NCI-H2107 (cell line): ENCODE results near the gene AHCTF1.

ENCODE experiments used
- DNase-seq: peaks from one replicate; lab custom pipeline; 2025; lab: John Stamatoyannopoulos, UW

The AHCTF1 gene

GRCh38 chr1:246798107-246798506 lies 133.6 kb downstream of the AHCTF1 start:
- no peak for DNase-seq

- no peak for DNase-seq
Observed at GRCh38 chr1:246797597-246797996, 134.2 kb downstream of the AHCTF1 start.

- no peak for DNase-seq
Observed at GRCh38 chr1:246797157-246797556, 134.6 kb downstream of the AHCTF1 start.

GRCh38 chr1:246795906-246796694 lies 135.6 kb downstream of the AHCTF1 start:
- DNase-seq, result no peak

- no peak for DNase-seq
Observed at GRCh38 chr1:246794828-246795671, 136.7 kb downstream of the AHCTF1 start.

GRCh38 chr1:246794048-246794827 lies 137.5 kb downstream of the AHCTF1 start:
- no peak for DNase-seq

GRCh38 chr1:246793356-246793896 lies 138.3 kb downstream of the AHCTF1 start:
- no peak for DNase-seq

- DNase-seq, result no peak
Observed at GRCh38 chr1:246792603-246793002, 139.1 kb downstream of the AHCTF1 start.

GRCh38 chr1:246791303-246791918 lies 140.3 kb downstream of the AHCTF1 start:
- no peak for DNase-seq

GRCh38 chr1:246790833-246791232 lies 140.9 kb downstream of the AHCTF1 start:
- DNase-seq, result no peak

GRCh38 chr1:246790364-246790763 lies 141.4 kb downstream of the AHCTF1 start:
- DNase-seq, result no peak

GRCh38 chr1:246789454-246790339 lies 142.1 kb downstream of the AHCTF1 start:
- no peak for DNase-seq
